GM10266 (cell line): ENCODE results near the gene AP5Z1.

Experiments used
- DNase-seq: peaks from one replicate; pipeline ENCODE4 v3.0.0; 2012; ENCODE audit errors: extremely low spot score
- CTCF ChIP-seq: IDR thresholded peaks from 2 replicates; pipeline ENCODE4 v1.5.1; 2012; ENCODE audit warnings: mild to moderate bottlenecking, low read depth; ENCODE audit not compliant: control insufficient read depth, insufficient read depth; ENCODE audit errors: missing control alignments

Gene AP5Z1

GRCh38 chr7:4763091-4763793 lies 12.2 kb upstream of the AP5Z1 start:
- DNase-seq = no peak
- no peak for TF ChIP-seq CTCF

- no peak for TF ChIP-seq CTCF
- DNase-seq = no peak
These were observed 11.6 kb upstream of the AP5Z1 start for GRCh38 chr7:4763794-4764185.

- no peak for DNase-seq
- no peak for TF ChIP-seq CTCF
These were observed 10.9 kb upstream of the AP5Z1 start for GRCh38 chr7:4764402-4765007.

- no peak for DNase-seq
- TF ChIP-seq CTCF = no peak
These were observed 9.5 kb upstream of the AP5Z1 start for GRCh38 chr7:4765776-4766490.

- no peak for TF ChIP-seq CTCF
- DNase-seq = no peak
These were observed 8.5 kb upstream of the AP5Z1 start for GRCh38 chr7:4766666-4767519.

GRCh38 chr7:4768597-4769569 lies 6.5 kb upstream of the AP5Z1 start:
- no peak for DNase-seq
- TF ChIP-seq CTCF = no peak
